Measurements from ENCODE around the gene SMIM27. TPM values are rescaled to one million over a fixed set of nuclear protein-coding genes. Genes with fewer than 3 reads are reported as not detected.

SMIM27 gene
- total and polyA plus RNA-seq, 2 experiments from 2014 or later, result 3.4 to 106 TPM

- TF ChIP-seq STAT1 (IDR thresholded peaks at IDR 0.05; ENCODE audit: unreplicated experiment) (no peak), POLR2AphosphoS5 (IDR thresholded peaks at IDR 0.05; ENCODE audit: low read depth) (no peak), CREB1 (CRISPR knock-in tag; IDR thresholded peaks at IDR 0.05; ENCODE audit: low read depth) (no peak), ZNF331 (CRISPR knock-in tag; IDR thresholded peaks at IDR 0.05; ENCODE audit: low read depth) (no peak), JUNB (IDR thresholded peaks at IDR 0.05; ENCODE audit: unreplicated experiment) (no peak), EZH2 (IDR thresholded peaks at IDR 0.05; ENCODE audit: low read depth, unreplicated experiment) (no peak)
Measured at GRCh38 chr9:32533816-32534215, 18.3 kb upstream of the SMIM27 start (continued).

DNA sequence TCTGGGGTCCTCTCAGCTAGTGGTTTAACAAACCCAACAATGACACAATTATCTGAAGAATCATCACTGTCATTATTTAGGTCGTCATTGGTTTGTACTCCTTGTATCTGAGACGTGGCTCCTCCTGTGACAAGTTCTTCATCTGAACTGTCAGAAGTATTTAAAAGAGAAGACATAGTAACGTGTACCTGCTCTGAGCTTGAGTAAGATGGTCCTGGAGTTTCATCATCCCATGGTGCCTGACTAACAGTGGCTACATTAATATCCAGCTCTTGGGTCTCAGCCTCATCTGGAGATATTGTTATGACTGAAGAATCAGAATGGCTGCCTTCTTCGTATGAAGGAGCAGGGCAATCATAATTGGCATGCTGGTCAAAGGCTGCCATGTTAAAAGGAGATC, 9.1 kb upstream of the SMIM27 start:
- H3K9me2 ChIP-seq (ENCODE audit: insufficient read depth), result no peaks in the 10 kb centered on the region
- no peaks in the 10 kb centered on the region for H3F3A ChIP-seq (replicated peaks; ENCODE audit: low read depth)
- no peaks in the 10 kb centered on the region; the same call in none of the 3 replicates for H3K4me1 Mint-ChIP-seq
- H3K27me3 Mint-ChIP-seq (ENCODE audit: insufficient read depth, low read depth, poor library complexity), result peaks cover 2% of the 10 kb centered on the region
- no peak overlapping the region for H3K27ac ChIP-seq (ENCODE audit: low read depth)
- no peaks in the 10 kb centered on the region for H3K27me3 ChIP-seq (ENCODE audit: insufficient read depth)
- no peak overlapping the region for H3K4me2 ChIP-seq
- H3K79me2 ChIP-seq (replicated peaks; ENCODE audit: insufficient read depth), result peaks cover 80% of the 10 kb centered on the region
- no peak overlapping the region for H2AFZ ChIP-seq
- peaks cover 17% of the 10 kb centered on the region; the same call in 1 of the 2 replicates for H3K36me3 ChIP-seq (ENCODE audit: insufficient read depth)
- H3K9me3 Mint-ChIP-seq, result no peaks in the 10 kb centered on the region
- ATAC-seq (no peak), DNase-seq (ENCODE audit: low spot score) (no peak)
- H3K36me3 Mint-ChIP-seq (ENCODE audit: low read depth), result peaks cover 41% of the 10 kb centered on the region
- no peak overlapping the region for H3K27ac Mint-ChIP-seq
- H3K4me1 ChIP-seq (ENCODE audit: insufficient read depth), result no peaks in the 10 kb centered on the region
- no peak overlapping the region for H3K4me3 Mint-ChIP-seq
- no peak overlapping the region for H3K4me3 ChIP-seq
- TF ChIP-seq EZH2phosphoT487 (IDR thresholded peaks at IDR 0.05; ENCODE audit: unreplicated experiment) (no peak), STAT1 (IDR thresholded peaks at IDR 0.05; ENCODE audit: unreplicated experiment) (no peak), EZH2 (IDR thresholded peaks at IDR 0.05; ENCODE audit: low read depth, unreplicated experiment) (no peak), POLR2AphosphoS5 (IDR thresholded peaks at IDR 0.05; ENCODE audit: low read depth) (no peak), ZNF331 (CRISPR knock-in tag; IDR thresholded peaks at IDR 0.05; ENCODE audit: low read depth) (no peak), JUNB (IDR thresholded peaks at IDR 0.05; ENCODE audit: unreplicated experiment) (no peak)
- TF ChIP-seq, protein P1, sequence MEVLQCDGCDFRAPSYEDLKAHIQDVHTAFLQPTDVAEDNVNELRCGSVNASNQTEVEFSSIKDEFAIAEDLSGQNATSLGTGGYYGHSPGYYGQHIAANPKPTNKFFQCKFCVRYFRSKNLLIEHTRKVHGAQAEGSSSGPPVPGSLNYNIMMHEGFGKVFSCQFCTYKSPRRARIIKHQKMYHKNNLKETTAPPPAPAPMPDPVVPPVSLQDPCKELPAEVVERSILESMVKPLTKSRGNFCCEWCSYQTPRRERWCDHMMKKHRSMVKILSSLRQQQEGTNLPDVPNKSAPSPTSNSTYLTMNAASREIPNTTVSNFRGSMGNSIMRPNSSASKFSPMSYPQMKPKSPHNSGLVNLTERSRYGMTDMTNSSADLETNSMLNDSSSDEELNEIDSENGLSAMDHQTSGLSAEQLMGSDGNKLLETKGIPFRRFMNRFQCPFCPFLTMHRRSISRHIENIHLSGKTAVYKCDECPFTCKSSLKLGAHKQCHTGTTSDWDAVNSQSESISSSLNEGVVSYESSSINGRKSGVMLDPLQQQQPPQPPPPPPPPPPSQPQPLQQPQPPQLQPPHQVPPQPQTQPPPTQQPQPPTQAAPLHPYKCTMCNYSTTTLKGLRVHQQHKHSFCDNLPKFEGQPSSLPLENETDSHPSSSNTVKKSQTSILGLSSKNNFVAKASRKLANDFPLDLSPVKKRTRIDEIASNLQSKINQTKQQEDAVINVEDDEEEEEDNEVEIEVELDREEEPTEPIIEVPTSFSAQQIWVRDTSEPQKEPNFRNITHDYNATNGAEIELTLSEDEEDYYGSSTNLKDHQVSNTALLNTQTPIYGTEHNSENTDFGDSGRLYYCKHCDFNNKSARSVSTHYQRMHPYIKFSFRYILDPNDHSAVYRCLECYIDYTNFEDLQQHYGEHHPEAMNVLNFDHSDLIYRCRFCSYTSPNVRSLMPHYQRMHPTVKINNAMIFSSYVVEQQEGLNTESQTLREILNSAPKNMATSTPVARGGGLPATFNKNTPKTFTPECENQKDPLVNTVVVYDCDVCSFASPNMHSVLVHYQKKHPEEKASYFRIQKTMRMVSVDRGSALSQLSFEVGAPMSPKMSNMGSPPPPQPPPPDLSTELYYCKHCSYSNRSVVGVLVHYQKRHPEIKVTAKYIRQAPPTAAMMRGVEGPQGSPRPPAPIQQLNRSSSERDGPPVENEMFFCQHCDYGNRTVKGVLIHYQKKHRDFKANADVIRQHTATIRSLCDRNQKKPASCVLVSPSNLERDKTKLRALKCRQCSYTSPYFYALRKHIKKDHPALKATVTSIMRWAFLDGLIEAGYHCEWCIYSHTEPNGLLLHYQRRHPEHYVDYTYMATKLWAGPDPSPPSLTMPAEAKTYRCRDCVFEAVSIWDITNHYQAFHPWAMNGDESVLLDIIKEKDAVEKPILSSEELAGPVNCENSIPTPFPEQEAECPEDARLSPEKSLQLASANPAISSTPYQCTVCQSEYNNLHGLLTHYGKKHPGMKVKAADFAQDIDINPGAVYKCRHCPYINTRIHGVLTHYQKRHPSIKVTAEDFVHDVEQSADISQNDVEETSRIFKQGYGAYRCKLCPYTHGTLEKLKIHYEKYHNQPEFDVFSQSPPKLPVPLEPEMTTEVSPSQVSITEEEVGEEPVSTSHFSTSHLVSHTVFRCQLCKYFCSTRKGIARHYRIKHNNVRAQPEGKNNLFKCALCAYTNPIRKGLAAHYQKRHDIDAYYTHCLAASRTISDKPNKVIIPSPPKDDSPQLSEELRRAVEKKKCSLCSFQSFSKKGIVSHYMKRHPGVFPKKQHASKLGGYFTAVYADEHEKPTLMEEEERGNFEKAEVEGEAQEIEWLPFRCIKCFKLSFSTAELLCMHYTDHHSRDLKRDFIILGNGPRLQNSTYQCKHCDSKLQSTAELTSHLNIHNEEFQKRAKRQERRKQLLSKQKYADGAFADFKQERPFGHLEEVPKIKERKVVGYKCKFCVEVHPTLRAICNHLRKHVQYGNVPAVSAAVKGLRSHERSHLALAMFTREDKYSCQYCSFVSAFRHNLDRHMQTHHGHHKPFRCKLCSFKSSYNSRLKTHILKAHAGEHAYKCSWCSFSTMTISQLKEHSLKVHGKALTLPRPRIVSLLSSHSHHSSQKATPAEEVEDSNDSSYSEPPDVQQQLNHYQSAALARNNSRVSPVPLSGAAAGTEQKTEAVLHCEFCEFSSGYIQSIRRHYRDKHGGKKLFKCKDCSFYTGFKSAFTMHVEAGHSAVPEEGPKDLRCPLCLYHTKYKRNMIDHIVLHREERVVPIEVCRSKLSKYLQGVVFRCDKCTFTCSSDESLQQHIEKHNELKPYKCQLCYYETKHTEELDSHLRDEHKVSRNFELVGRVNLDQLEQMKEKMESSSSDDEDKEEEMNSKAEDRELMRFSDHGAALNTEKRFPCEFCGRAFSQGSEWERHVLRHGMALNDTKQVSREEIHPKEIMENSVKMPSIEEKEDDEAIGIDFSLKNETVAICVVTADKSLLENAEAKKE (CRISPR knock-in tag; IDR thresholded peaks at IDR 0.05), result no peak
- TF ChIP-seq, protein P2, sequence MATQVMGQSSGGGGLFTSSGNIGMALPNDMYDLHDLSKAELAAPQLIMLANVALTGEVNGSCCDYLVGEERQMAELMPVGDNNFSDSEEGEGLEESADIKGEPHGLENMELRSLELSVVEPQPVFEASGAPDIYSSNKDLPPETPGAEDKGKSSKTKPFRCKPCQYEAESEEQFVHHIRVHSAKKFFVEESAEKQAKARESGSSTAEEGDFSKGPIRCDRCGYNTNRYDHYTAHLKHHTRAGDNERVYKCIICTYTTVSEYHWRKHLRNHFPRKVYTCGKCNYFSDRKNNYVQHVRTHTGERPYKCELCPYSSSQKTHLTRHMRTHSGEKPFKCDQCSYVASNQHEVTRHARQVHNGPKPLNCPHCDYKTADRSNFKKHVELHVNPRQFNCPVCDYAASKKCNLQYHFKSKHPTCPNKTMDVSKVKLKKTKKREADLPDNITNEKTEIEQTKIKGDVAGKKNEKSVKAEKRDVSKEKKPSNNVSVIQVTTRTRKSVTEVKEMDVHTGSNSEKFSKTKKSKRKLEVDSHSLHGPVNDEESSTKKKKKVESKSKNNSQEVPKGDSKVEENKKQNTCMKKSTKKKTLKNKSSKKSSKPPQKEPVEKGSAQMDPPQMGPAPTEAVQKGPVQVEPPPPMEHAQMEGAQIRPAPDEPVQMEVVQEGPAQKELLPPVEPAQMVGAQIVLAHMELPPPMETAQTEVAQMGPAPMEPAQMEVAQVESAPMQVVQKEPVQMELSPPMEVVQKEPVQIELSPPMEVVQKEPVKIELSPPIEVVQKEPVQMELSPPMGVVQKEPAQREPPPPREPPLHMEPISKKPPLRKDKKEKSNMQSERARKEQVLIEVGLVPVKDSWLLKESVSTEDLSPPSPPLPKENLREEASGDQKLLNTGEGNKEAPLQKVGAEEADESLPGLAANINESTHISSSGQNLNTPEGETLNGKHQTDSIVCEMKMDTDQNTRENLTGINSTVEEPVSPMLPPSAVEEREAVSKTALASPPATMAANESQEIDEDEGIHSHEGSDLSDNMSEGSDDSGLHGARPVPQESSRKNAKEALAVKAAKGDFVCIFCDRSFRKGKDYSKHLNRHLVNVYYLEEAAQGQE (IDR thresholded peaks at IDR 0.05; ENCODE audit: unreplicated experiment), result no peak
- TF ChIP-seq, protein P3, sequence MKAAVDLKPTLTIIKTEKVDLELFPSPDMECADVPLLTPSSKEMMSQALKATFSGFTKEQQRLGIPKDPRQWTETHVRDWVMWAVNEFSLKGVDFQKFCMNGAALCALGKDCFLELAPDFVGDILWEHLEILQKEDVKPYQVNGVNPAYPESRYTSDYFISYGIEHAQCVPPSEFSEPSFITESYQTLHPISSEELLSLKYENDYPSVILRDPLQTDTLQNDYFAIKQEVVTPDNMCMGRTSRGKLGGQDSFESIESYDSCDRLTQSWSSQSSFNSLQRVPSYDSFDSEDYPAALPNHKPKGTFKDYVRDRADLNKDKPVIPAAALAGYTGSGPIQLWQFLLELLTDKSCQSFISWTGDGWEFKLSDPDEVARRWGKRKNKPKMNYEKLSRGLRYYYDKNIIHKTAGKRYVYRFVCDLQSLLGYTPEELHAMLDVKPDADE (IDR thresholded peaks at IDR 0.05), result no peak
- H4K20me1 ChIP-seq (replicated peaks; ENCODE audit: insufficient read depth), result peaks cover 57% of the 10 kb centered on the region

All from GM23338 (cell line).